ENCODE data around the gene C14orf93. TPM values are rescaled to one million over a fixed set of nuclear protein-coding genes. Genes with fewer than 3 reads are reported as not detected.

The C14orf93 gene
- total RNA-seq, 1 experiment from 2014 or later = 5.5 TPM

DNA sequence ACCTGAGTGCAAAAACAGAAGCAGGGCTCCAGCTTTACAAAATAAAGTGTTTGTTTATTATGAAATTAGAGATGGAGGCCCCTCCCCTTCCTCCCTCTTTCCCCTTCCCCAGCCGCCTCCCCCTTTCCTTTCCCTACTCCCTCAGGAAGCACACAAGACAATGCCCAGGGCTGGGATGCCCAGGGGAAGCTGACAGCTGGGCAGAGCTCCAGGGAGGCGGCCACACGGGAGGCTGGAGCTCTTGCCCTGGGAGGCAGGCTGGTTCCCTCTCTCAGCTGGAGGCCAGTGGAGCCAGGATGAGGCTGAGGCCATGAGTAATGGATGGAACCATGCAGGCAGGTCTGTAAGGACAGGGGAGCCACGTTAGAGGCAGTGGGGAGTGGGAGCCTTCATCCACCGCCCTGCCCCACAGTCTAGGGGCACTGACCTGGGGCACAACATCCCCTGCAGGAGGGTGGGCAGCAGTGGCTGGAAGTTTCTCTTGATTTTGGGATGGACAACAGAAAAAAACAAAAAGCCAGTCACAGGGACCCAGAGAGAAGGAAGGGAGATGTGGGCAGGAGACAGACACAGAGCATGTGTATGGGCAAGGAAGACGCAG lies 37.2 kb upstream of the C14orf93 start:
- in situ Hi-C loops (cut with HindIII; ENCODE audit: low pct_unique_long_range_greater_than_20kb, low sequenced_read_pairs) = no loop called here
- no peak for DNase-seq (ENCODE audit: low read depth)

DNA sequence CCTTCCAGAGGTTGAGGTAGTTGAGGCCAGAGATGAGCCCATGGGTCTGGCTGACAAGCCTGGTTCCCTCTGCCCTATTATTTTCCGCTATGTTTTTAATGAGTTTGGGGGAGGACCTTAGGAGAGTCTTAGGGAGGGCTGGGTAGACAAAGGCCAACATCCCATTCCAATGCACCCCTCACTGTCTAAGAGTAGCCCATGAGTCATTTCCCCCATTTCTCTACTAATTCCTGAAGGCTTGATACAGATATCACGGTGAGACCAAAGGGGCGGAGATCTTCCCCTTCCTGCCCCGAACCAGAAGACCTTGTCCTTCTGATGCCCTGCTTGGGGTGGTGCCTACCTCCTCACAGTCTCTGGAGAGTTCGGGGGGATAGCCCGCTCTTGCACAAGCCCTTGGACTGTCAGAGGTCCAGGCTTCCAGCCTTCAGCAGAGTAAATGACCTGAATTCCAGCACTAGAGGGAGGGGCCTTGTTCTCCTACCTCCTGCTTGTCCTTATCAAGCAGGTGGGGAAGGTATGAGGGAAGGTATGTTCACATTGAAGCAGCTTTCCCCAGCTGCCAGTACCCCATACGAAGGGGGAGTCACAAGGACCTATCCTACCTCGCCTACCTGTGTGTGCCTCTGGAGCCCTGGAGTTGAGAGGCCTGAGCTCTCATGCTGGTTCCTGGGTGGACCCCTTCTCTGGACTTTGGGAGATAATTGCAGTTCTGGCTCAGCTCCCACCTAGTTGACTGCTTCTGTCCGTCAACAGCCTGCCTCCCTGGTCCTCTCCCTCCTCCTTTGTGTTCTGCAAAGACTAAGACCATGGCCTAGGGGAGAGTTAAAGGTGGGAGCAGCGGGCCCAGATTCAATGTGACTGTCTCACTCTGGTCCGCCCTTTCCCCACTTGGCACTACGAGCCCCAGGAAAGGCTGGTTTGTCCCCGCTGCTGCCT lies 35.7 kb upstream of the C14orf93 start:
- in situ Hi-C loops (cut with HindIII; ENCODE audit: low pct_unique_long_range_greater_than_20kb, low sequenced_read_pairs) = no loop called here

DNA sequence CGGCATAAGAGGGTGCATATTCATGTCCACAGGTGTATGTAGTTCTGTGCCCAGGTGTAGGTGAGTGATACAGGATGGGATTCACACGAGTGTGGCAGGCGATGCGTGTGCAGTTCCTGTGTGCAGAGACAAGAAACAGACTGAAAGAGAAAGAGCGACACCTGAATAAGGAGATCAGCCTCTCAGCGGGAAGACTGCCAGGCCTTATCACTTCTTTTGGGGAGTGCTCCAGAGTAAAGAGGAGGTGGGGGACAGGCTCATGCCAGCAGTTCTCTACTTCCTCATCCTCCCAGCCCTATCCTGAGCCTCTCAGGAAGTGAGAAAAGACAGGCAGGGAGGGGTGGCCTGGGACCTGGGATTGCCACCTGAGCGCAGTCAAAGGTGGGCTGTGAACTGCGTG lies 34.9 kb upstream of the C14orf93 start:
- in situ Hi-C loops (cut with HindIII; ENCODE audit: low pct_unique_long_range_greater_than_20kb, low sequenced_read_pairs) = no loop called here
- DNase-seq (ENCODE audit: low read depth) = no peak

More for the DNA sequence above, 35.7 kb upstream of the C14orf93 start:
- no peak for DNase-seq (ENCODE audit: low read depth)

DNA sequence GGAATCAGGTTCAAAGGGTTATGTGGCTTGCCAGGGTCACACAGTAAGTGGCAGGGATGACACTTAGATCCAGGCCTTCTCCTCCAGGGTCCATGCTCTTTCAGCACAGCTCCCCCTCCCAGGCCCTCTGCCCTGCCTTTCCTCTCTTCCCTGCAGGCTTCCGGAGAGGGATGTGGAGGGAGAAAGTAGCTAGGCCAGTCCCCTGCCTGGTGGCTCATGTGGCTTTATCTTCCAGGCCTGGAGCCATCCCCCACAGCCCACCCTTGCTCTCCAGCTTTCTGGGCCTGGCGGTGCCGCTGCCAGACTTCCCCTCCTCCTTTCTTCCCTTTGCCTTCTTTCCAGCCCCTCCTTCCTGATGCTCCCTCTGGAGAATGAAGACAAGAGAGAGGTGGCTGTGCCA lies 33.8 kb upstream of the C14orf93 start:
- in situ Hi-C loops (cut with HindIII; ENCODE audit: low pct_unique_long_range_greater_than_20kb, low sequenced_read_pairs) = no loop called here

DNA sequence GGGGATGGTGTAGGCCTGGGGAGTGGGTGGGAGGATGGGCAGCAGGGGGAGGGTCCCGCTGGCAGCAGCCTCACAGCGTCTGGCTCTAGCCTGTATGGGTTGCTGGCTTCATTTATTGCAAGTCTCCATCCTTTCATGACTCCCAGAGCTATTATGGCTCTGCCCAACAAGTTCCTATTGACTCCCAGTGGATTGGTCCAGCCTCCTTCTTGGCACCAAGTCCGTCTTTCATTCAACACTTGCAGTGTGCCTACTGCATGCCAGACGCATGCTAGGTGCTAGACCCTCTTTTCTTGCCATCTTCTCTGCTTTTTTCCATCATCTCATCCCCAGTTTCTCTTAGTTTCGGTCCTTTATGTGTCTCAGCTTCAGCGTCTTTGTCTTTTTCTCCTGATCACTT lies 33.2 kb upstream of the C14orf93 start:
- in situ Hi-C loops (cut with HindIII; ENCODE audit: low pct_unique_long_range_greater_than_20kb, low sequenced_read_pairs) = no loop called here
- DNase-seq (ENCODE audit: low read depth) = no peak

More for the DNA sequence above, 33.8 kb upstream of the C14orf93 start:
- no peak for DNase-seq (ENCODE audit: low read depth)

DNA sequence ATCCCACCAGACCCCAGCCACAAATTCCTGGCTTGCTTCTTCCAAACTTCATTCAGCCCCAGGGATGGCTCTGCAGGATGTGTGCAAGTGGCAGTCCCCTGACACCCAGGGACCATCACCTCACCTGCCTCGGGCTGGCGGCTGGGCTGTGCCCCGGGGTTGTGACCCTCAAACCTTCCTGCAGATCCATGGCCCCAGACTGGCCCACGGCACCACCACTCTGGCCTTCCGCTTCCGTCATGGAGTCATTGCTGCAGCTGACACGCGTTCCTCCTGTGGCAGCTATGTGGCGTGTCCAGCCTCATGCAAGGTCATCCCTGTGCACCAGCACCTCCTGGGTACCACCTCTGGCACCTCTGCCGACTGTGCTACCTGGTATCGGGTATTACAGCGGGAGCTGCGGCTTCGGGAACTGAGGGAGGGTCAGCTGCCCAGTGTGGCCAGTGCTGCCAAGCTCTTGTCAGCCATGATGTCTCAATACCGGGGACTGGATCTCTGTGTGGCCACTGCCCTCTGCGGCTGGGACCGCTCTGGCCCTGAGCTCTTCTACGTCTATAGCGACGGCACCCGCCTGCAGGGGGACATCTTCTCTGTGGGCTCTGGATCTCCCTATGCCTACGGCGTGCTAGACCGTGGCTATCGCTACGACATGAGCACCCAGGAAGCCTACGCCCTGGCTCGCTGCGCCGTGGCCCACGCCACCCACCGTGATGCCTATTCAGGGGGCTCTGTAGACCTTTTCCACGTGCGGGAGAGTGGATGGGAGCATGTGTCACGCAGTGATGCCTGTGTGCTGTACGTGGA lies 32.4 kb upstream of the C14orf93 start, which contains the start of gene PSMB11:
Gene PSMB11 (plus strand): TSS at position 51 of the 804 bp plus-strand sequence. CDS start 14 bp downstream, at position 65.
- in situ Hi-C loops (cut with HindIII; ENCODE audit: low pct_unique_long_range_greater_than_20kb, low sequenced_read_pairs) = no loop called here
- no peak for DNase-seq (ENCODE audit: low read depth)

DNA sequence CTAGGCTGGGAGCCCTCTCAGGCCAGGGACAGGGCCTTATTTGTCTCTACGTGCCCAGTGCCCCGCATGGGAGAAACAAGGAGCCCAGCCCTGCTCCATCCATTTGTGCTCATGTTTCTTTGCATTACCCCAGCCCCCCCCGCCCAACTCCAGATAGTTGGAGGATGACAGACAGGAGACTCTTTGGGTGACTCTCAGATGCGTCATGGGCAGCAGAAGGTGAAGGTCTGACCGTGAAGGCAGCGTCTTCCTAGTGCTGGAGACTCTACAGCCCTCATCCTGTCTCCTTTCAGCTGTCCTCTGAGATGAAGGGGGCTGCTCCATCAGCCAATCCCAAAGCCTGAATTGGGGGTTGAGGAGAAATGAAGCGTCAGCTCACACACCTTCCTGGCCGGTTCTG lies 31.8 kb upstream of the C14orf93 start:
- no peak for DNase-seq (ENCODE audit: low read depth)
- in situ Hi-C loops (cut with HindIII; ENCODE audit: low pct_unique_long_range_greater_than_20kb, low sequenced_read_pairs) = no loop called here

DNA sequence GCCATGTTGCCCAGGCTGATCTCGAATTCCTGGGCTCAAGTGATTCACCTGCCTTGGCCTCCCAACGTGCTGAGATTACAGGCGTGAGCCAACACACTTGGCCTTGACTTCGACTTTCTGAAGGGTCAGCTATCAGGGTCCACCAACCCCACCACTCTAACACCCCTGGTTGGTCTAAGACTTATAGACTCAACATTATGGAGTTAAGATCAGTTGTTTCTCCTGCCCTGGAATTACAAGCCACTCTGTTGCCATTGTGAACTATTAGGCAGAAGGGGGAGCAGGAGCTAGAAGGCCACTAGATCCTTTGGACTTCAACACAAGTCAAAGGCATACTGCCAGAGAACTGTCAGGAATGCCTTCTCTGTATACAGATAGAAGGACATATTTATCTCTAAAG lies 30.2 kb upstream of the C14orf93 start:
- DNase-seq (ENCODE audit: low read depth) = no peak

DNA sequence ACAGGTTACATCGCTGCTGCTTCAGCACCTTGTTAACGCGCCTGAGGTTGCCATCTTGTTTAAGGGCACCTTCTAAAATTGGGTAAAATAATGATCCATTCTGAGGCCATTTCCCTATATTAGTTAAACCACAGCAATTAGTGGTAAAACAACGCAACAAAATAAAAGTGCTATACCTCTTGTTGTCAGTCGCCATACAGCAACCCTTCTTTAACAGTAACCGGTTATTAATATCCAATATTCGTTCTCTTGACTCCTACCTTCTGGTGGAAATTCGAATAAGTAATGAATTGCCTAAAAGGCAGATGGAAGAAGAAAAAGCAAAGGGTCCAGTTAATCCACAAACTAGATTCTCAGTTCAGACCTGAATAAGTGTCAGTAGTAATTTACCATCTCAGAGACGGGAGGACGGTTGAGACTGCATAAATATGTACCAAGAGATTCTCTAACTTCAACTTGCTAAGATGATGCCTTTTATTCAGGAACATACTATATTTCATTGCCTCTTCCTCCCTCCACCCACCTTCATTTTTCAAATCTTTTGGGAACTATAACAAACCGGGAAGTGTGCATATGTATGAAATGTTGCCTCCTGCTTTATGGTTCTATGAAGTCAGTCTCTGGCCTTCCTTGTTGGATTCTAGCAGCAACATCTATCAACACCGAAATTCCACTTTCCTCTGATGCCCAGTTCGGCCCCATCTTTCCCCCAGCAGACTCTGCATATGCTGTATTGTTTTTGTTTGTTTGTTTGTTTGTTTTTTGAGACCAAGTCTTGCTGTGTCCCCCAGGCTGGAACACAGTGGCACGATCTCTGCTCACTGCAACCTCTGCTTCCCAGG lies 25.6 kb upstream of the C14orf93 start:
- in situ Hi-C loops (cut with HindIII; ENCODE audit: low pct_unique_long_range_greater_than_20kb, low sequenced_read_pairs) = no loop called here

More for the DNA sequence above, 30.2 kb upstream of the C14orf93 start:
- in situ Hi-C loops (cut with HindIII; ENCODE audit: low pct_unique_long_range_greater_than_20kb, low sequenced_read_pairs) = no loop called here

DNA sequence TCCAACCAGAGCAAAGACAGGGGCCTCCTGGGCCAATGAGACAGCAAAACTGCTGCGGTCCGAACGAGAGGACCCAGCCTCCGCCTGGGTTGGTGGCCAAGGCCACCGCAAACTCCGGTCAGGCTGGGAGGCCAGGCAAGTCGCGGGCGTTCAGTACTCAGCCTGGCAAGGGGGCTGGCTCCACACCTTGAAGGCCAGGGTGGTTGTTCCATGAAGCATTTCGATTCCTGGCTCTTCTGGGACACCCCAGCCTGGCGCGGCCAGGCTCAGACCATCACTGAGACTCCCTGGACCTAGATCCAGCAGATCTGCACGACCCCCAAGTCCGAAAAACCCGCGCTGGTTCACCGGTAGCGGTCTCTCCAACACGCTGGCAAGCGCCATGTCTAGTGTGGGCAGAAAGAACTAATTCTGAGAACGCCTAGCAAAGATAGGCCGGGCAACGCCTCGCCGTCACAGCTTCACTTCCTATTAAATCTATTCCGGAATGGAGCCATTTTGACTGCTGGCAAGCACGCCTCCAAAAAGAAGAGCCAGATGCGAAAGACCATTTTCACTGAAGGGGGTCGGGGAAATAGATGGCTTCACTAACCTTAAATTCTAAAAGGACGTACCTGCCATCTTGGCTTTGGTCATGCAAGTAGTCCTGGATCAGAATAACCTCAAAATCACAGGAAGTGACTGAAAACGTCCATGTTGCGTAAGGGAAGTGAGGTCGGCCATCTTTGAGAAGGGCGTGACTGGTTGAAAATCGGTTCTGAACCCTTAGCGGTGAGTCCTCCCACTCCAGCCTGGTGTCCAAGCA lies 24.8 kb upstream of the C14orf93 start, which contains the start of gene PSMB5:
Gene PSMB5 (minus strand): TSS at position 403 of the 805 bp plus-strand sequence. CDS start 19 bp downstream, at position 384.
- in situ Hi-C loops (cut with HindIII; ENCODE audit: low pct_unique_long_range_greater_than_20kb, low sequenced_read_pairs) = no loop called here
- DNase-seq (ENCODE audit: low read depth) = peak; percentile 92

More for the DNA sequence above, 25.6 kb upstream of the C14orf93 start:
- no peak for DNase-seq (ENCODE audit: low read depth)

DNA sequence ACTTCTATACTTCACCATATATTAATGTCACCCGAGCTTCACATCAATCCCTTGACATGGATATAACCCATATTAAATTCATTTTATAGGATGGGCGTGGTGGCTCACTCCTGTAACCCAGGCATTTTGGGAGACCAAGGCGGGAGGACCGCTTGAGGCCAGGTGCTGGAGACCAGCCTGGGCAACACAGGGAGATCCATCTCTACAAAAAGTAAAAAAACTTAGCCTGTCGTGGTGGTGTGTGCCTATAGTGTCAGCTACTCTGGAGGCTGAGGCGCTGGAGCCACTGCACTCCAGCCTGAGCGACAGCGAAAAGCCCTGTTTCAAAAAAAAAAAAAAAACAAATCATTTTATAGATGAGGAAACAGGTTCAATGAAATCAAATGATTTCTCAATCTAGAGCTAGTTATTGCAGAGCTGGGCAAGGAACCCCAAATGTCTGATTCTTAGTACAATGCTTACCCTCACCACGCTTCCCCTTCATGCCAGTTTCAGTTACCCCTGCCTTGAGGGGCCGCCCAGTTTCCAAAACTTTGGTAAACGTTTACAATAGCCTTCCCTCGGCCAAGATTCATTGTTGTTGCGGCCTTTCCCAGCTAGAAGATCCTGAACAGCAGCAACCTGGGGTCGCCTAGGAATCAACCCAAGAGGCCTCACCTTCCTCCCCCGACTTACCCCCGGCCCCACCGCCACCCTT lies 24.0 kb upstream of the C14orf93 start:
- DNase-seq (ENCODE audit: low read depth) = no peak
- in situ Hi-C loops (cut with HindIII; ENCODE audit: low pct_unique_long_range_greater_than_20kb, low sequenced_read_pairs) = no loop called here

DNA sequence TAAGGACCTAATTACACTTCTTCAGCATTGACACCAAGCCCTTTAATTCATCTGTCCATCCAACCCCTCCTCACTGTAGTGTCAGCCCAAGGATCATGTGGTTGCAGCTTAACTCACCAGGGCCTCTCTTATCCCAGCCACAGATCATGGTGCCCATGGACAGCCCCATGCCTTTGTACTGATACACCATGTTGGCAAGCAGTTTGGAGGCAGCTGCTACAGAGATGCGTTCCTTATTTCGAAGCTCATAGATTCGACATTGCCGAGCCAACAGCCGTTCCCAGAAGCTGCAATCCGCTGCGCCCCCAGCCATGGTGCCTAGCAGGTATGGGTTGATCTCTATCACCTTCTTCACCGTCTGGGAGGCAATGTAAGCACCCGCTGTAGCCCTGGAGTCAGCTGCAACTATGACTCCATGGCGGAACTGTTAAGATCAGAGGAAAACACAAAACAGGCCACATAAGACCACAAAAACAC lies 23.3 kb upstream of the C14orf93 start:
- no peak for DNase-seq (ENCODE audit: low read depth)
- in situ Hi-C loops (cut with HindIII; ENCODE audit: low pct_unique_long_range_greater_than_20kb, low sequenced_read_pairs) = no loop called here

DNA sequence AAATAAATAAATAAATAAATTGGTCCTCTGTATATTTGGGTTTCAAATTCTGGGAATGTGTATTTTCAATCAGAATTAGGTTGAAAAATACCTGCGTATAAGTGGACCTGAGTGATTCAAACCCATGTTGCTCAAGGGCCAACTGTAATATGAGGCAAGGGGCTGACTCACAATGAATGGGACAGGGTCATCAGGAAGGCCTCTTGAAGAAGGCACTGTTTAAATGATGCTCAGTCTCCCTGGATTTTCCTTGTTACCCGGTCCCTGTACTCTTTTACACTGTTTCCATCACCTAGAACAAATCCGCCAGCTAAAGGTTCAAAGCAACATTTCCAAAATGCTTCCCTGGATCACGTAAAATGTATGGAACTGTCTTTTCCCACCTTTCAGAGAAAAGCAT lies 21.0 kb upstream of the C14orf93 start:
- in situ Hi-C loops (cut with HindIII; ENCODE audit: low pct_unique_long_range_greater_than_20kb, low sequenced_read_pairs) = no loop called here
- no peak for DNase-seq (ENCODE audit: low read depth)

DNA sequence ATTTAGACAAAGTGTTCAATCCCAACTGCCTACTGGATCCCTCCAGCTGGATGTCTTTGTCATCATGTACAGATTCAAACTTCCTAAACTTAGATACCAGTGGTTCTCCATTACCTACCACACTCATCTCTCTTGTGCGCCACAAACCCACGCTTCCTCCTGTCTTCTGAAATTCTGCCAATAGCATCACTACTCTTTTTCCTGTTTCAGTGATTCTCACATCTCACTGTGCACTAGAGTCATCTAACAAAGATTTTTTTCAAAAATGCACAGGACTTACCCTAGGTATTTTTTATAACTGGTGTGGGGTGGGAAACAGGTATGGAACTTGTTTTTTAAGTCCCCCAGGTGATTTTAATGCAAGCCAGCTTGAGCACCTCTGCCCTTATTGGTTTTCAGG lies 18.9 kb upstream of the C14orf93 start:
- in situ Hi-C loops (cut with HindIII; ENCODE audit: low pct_unique_long_range_greater_than_20kb, low sequenced_read_pairs) = no loop called here

DNA sequence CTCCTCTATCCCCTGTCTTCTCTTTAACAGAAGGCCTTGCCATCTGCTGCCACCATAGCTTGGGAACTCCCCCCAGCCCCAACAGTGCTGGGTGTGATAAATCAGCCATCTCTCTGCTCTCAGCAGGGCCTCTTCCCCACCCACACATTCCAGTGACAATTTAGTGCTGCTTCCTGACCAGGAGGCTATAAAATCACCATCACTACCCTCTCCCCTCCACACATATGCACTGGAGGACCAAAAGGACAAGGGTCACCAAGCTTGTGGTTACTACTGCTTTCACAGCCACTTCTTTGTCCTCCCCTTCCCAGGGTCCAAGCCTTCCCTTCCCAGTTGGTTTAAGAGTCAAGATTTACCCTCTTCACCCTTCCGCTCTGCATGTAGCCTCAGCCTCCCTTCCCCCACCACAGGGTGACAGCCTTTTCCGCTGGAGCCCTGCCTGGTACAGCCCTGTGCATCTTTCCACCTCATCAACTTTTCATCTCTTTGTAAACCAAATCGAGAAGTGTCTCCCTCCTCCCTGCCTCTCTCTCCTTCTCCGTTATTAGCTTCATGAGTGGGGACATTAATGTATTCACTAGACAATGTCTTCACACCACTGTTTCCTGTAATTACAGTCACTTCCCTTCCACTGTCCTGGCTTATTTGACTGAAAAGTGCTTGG lies 15.3 kb upstream of the C14orf93 start:
- peak; percentile 12 for DNase-seq (ENCODE audit: low read depth)

More for the DNA sequence above, 18.9 kb upstream of the C14orf93 start:
- DNase-seq (ENCODE audit: low read depth) = no peak

DNA sequence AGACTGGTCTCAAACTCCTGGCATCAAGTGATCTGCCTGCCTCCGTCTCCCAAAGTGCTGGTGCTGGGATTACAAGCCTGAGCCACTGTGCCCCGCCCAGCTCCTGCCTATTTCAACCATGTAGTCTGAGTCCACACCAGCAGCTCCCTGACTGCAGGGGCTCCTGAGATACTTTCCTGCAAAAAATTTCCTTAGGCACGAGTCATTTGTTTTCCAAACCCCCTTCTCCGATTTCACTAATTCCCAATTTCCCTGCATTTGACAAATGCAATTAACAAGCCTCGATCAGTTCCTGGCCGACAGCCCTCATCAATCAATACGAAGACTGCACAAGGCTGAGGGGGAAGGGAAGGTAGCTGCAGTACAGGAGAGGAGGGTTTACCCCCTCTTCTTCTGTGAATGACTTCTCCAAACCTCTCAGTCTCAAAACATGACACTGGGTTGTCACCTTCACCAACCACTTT lies 14.7 kb upstream of the C14orf93 start:
- DNase-seq (ENCODE audit: low read depth) = no peak
- in situ Hi-C loops (cut with HindIII; ENCODE audit: low pct_unique_long_range_greater_than_20kb, low sequenced_read_pairs) = no loop called here

More for the DNA sequence above, 15.3 kb upstream of the C14orf93 start:
- in situ Hi-C loops (cut with HindIII; ENCODE audit: low pct_unique_long_range_greater_than_20kb, low sequenced_read_pairs) = no loop called here

Measured in Caki2 (cell line).